Measurements from ENCODE around the gene RAI1.

- TF ChIP-seq POLR2A (IDR thresholded peaks at IDR 0.05) = no peak
- no peak for TF ChIP-seq CTCF (IDR thresholded peaks at IDR 0.05)
Observed at GRCh38 chr17:17650959-17651358, 30.3 kb upstream of the RAI1 start.

All from sigmoid colon (tissue), 3 donors.